ENCODE results near the gene RASAL2.
"Not testable (repeated sequence)": the region's sequence is repeated elsewhere in the genome, so short reads cannot be mapped to it uniquely, and the experiment has no call there.

Gene RASAL2

GRCh38 chr1:178300352-178300699 is 206.4 kb downstream of the RASAL2 start:
- DNase-seq = no peak

GRCh38 chr1:178301141-178301540 is 207.2 kb downstream of the RASAL2 start:
- no peak for DNase-seq

- DNase-seq = no peak
These were observed 213.4 kb downstream of the RASAL2 start for GRCh38 chr1:178307264-178307663.

GRCh38 chr1:178308438-178308837 is 214.5 kb downstream of the RASAL2 start:
- DNase-seq = no peak

- peak; percentile 84 for DNase-seq
These were observed 216.8 kb downstream of the RASAL2 start for GRCh38 chr1:178310685-178311105.

GRCh38 chr1:178311164-178311563 is 217.3 kb downstream of the RASAL2 start:
- no peak for DNase-seq

- DNase-seq = not testable (repeated sequence)
These were observed 226.5 kb downstream of the RASAL2 start for GRCh38 chr1:178320280-178320982.

- no peak for DNase-seq
These were observed 229.2 kb downstream of the RASAL2 start for GRCh38 chr1:178323067-178323466.

GRCh38 chr1:178324003-178324402 is 230.1 kb downstream of the RASAL2 start:
- no peak for DNase-seq

GRCh38 chr1:178328728-178329127 is 234.8 kb downstream of the RASAL2 start:
- DNase-seq = no peak

- no peak for DNase-seq
These were observed 236.2 kb downstream of the RASAL2 start for GRCh38 chr1:178330153-178330552.

GRCh38 chr1:178330848-178331497 is 237.1 kb downstream of the RASAL2 start:
- DNase-seq = no peak

GRCh38 chr1:178335426-178335825 is 241.5 kb downstream of the RASAL2 start:
- DNase-seq = no peak

- no peak for DNase-seq
These were observed 243.3 kb downstream of the RASAL2 start for GRCh38 chr1:178337091-178337706.

GRCh38 chr1:178339834-178340233 is 245.9 kb downstream of the RASAL2 start:
- no peak for DNase-seq

- no peak for DNase-seq
These were observed 247.5 kb downstream of the RASAL2 start for GRCh38 chr1:178341261-178341956.

- no peak for DNase-seq
These were observed 248.8 kb downstream of the RASAL2 start for GRCh38 chr1:178342745-178343144.

- DNase-seq = no peak
These were observed 250.7 kb downstream of the RASAL2 start for GRCh38 chr1:178344513-178345091.

GRCh38 chr1:178345238-178345637 is 251.3 kb downstream of the RASAL2 start:
- no peak for DNase-seq

GRCh38 chr1:178345807-178346206 is 251.9 kb downstream of the RASAL2 start:
- no peak for DNase-seq

GRCh38 chr1:178349801-178350200 is 255.9 kb downstream of the RASAL2 start:
- DNase-seq = no peak

- not testable (repeated sequence) for DNase-seq
These were observed 258.0 kb downstream of the RASAL2 start for GRCh38 chr1:178351911-178352310.

- DNase-seq = no peak
These were observed 259.0 kb downstream of the RASAL2 start for GRCh38 chr1:178352790-178353416.

Data from NCI-H774 (cell line).